Right lobe of liver (tissue), 6 donors: ENCODE data around the gene HOXB5. TPM values are rescaled to one million over a fixed set of nuclear protein-coding genes. Genes with fewer than 3 reads are reported as not detected.

Experiments
- ATAC-seq, 4 donors: fragments of 200-7000 bp; cut with Tn5 transposase; one replicate each; pipeline ENCODE4 v1.9.1; 2020; ENCODE audit warnings: mild to moderate bottlenecking in 4 of 4, moderate library complexity in 4 of 4
- DNase-seq, 3 donors: peaks; one replicate each; pipeline ENCODE4 v3.0.0-alpha.2; 2020
- H3K27ac ChIP-seq, 3 donors: fragments of 200-600 bp; one replicate each; pipeline ENCODE4 v1.8.0; 2022
- H3K27me3 ChIP-seq, 2 donors: fragments of 200-600 bp; one replicate each; pipeline ENCODE4 v1.8.0; 2022
- H3K36me3 ChIP-seq, 4 donors: fragments of 200-600 bp; sonication (generic) in 1 of 4; one replicate each; pipeline versions ENCODE4 v1.5.1 to v1.8.0; 2017 to 2022; ENCODE audit warnings: control low read depth in 1 of 4
- H3K4me1 ChIP-seq, 4 donors: fragments of 200-600 bp; sonication (generic) in 1 of 4; one replicate each; pipeline versions ENCODE4 v1.5.1 to v1.8.0; 2017 to 2022; ENCODE audit warnings: control low read depth in 1 of 4
- H3K4me3 ChIP-seq, 3 donors: fragments of 200-600 bp; one replicate each; pipeline ENCODE4 v1.8.0; 2022
- H3K9me3 ChIP-seq, 4 donors: fragments of 200-600 bp; sonication (generic) in 1 of 4; one replicate each; pipeline versions ENCODE4 v1.5.1 to v1.8.0; 2017 to 2022; ENCODE audit warnings: control low read depth in 1 of 4
- POLR2A ChIP-seq: fragments of 450-650 bp; IDR thresholded peaks from one replicate; pipeline ENCODE4 v1.6.1; 2017; ENCODE audit warnings: antibody characterized with exemption, mild to moderate bottlenecking
- WGBS: methylation state at CpG from one replicate; pipeline ENCODE4 v1.1.6; 2018; ENCODE audit warnings: low coverage, low lambda C conversion rate; ENCODE audit not compliant: insufficient coverage; ENCODE audit errors: missing lambda C conversion rate; 5-methylcytosine and 5-hydroxymethylcytosine counted together
- intact Hi-C, 2 donors: fragments of 100-400 bp; cut with DNase I; formaldehyde crosslinking; loops; one replicate each; pipeline versions ENCODE4 v1.11.2 to v1.14.1; 2022
- total RNA-seq, 6 experiments: library from RNA; depleted of rRNA in 2 of 6; stranded (reverse); fragments of >200 nt in 2 of 6; fragmentation: NEBNext Ultra II Directional in 3 of 6; extraction: Animal tissue kit (Norgen Biotek cat#: 25700) in 3 of 6; gene quantifications; one replicate each; pipeline versions ENCODE4 v1.1.0 to v1.2.4, GENCODE V29; 2016 to 2023
- TF ChIP-seq, protein P1 (sequence below), 4 donors: fragments of 200-600 bp in 3 of 4; fragments of 450-650 bp in 1 of 4; IDR thresholded peaks; one replicate each; pipeline versions ENCODE4 v1.5.1 to v1.8.0; 2016 to 2022; ENCODE audit warnings: antibody characterized with exemption in 4 of 4, mild to moderate bottlenecking in 2 of 4
- donor health status: DM: no; HTN: yes; CAD: no.
- donor health status: DM: no; HTN: no; CAD: no.
- donor health status: DM: no; HTN: no; CAD: no.
- donor health status: DM: no; HTN: yes; CAD: no.
- donor health status: DM: no; HTN: yes; CAD: no.

HOXB5 gene
- total RNA-seq, 6 experiments from 2014 or later: 0.11 to 0.29 (median 0.19) TPM; not detected in 1

DNA sequence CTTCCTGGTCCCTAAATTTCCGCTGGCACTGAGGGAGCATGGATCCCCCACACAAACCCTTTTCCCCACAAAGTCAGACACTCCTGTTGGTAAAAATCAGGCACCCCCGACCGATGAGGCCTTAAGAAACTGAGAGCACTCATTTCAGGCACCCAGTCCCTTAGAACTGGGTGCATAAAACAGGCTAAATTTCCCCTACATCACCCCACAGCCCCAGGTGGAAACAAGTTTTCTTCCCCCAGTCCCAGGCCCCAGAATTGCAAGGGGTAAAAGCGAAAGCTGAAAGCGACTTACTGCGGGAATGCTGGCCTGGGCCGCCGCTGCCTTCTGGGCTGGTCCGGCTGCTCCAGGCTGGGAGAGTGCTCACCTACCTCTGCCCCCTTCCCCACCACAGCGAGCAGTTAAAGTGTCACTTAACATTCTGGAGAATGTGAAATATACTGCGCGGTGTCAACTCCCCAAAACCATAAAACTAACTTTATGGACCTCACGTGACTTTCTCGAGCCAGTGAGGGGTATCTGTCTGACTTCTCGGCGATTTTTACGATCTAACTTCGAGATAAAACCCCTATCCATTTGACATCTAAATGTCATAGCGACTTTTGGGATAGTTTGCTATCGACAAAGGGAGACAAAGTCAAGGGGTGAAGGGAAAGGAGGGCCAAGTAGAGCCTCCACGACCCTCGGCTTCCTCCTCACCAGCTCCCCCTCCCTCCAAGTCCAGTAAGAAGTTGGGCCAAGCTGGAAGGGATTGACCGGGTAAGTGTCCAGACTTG is 3.6 kb downstream of the HOXB5 start, which contains the start of gene HOXB3:
HOXB3 (minus strand) TSS at position 411 of the 776 bp plus-strand sequence. CDS start 37,767 bp downstream, outside the sequence.
- H3K36me3 ChIP-seq: no peaks in the 10 kb centered on the region
- no peak for ATAC-seq
- peaks cover 0 to 47% of the 10 kb centered on the region in 2 donors for H3K27me3 ChIP-seq

DNA sequence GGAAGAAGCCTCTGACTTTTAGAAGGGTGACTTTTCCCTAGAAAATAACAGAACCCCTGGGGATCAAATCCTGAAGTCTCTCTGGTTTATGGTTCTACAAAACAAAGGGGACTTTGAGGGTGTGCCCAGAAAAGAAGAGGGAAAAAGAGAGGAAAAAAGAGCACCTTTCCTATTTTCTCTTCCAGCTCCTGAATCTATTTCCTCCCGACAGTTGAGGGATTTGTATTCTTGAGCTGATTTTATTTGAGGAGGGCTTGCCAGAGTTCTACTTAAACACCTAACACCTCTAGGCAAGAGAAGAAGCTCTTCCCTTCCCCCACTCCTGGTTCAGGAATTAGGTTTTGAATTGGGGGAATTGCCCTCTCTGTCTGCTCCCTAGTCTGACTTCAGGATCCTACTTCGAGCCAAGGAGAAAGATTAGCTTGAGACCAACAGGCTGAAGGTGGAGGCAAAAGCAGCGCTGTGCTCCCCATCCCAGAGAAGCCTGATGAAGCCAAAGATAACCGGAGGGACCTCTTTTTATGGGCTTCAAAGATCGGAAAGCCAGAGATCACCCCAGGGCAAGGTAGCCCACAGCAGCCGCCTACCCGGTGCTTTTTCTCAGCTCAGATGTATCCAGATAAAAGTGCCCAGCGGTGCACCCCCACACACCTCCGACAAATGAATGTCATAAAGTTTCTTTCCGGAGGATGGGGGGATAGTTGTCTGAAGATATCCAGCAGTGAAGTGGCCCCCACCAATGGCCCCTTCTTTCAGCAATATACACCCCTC is 4.3 kb downstream of the HOXB5 start:
- Histone ChIP-seq H3K27me3 (peaks cover 0 to 45% of the 10 kb centered on the region in 2 donors), H3K4me1 (peaks cover 0 to 13% (median 4%) of the 10 kb centered on the region in 4 donors), H3K36me3 (no peaks in the 10 kb centered on the region), H3K4me3 (no peak overlapping the region), H3K9me3 (no peaks in the 10 kb centered on the region), H3K27ac (no peak overlapping the region)
- TF ChIP-seq POLR2A: no peak
- TF ChIP-seq, protein P1, sequence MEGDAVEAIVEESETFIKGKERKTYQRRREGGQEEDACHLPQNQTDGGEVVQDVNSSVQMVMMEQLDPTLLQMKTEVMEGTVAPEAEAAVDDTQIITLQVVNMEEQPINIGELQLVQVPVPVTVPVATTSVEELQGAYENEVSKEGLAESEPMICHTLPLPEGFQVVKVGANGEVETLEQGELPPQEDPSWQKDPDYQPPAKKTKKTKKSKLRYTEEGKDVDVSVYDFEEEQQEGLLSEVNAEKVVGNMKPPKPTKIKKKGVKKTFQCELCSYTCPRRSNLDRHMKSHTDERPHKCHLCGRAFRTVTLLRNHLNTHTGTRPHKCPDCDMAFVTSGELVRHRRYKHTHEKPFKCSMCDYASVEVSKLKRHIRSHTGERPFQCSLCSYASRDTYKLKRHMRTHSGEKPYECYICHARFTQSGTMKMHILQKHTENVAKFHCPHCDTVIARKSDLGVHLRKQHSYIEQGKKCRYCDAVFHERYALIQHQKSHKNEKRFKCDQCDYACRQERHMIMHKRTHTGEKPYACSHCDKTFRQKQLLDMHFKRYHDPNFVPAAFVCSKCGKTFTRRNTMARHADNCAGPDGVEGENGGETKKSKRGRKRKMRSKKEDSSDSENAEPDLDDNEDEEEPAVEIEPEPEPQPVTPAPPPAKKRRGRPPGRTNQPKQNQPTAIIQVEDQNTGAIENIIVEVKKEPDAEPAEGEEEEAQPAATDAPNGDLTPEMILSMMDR (IDR thresholded peaks at IDR 0.05): no peak
- DNase-seq (no peak), ATAC-seq (no peak)
- 16% methylated on average over 5 of the region's 10 CpGs for WGBS
- intact Hi-C loops: no loop called here

More for the DNA sequence above, 3.6 kb downstream of the HOXB5 start, which contains the start of gene HOXB3:
- Histone ChIP-seq H3K27ac (no peak within 1 kb of the TSS), H3K4me3 (no peak within 1 kb of the TSS), H3K4me1 (peaks cover 0 to 13% (median 4%) of the 10 kb centered on the region in 4 donors), H3K9me3 (no peaks in the 10 kb centered on the region)
- DNase-seq: no peak
- TF ChIP-seq POLR2A: no peak
- TF ChIP-seq, protein P1 (IDR thresholded peaks at IDR 0.05): no peak
- 36% methylated on average over 16 of the region's 23 CpGs for WGBS
- intact Hi-C loops: no loop called here

DNA sequence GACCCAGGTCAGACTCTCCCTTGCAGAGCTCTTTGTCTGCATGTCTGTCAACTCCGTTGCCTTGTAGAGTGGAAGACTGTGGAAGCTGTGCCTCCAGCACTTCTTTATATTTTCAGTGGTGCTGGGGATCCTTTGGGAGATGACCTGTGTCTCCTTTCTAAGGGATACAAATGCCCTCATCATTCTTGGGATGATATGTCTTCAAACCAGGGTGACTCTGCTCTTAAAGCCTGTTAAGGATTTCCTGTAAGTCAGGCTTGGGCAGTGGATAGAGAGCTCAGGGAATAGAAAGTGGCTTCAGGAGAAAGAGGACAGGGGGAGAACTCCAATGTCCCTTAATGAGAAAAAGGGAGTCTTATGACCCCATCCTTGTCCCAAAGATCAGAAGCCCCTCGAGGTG is 5.1 kb downstream of the HOXB5 start:
- ATAC-seq: no peak
- Histone ChIP-seq H3K9me3 (no peaks in the 10 kb centered on the region), H3K27me3 (peaks cover 0 to 44% of the 10 kb centered on the region in 2 donors), H3K4me3 (no peak overlapping the region), H3K4me1 (peaks cover 0 to 13% (median 4%) of the 10 kb centered on the region in 4 donors), H3K36me3 (no peaks in the 10 kb centered on the region), H3K27ac (no peak overlapping the region)
- no peak for DNase-seq
- TF ChIP-seq POLR2A: no peak
- TF ChIP-seq, protein P1 (IDR thresholded peaks at IDR 0.05): no peak
- intact Hi-C loops: no loop called here
- 21% methylated on average over 1 of the region's 2 CpGs for WGBS

DNA sequence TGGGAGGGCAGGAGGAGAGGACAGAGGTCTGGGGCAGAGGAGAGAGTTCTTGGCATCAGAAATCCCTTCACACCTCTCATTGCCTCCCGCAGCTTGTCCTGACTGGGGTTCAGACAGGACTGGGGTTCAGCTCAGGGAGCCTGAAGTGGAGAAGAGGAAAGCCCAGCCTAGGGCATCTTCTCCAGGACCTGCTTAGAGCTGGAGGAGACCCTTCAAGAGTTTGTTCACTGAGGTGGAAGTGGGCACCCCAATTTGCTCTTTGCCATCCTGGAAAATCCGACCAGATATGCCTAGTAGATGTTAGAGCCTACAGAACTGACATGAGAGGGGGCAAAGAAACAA is 5.5 kb downstream of the HOXB5 start:
- no peak for DNase-seq
- no peak for ATAC-seq
- no peaks in the 10 kb centered on the region for H3K9me3 ChIP-seq
- H3K36me3 ChIP-seq: no peaks in the 10 kb centered on the region
- peaks cover 0 to 47% of the 10 kb centered on the region in 2 donors for H3K27me3 ChIP-seq
- 28% methylated on average over 2 of the region's 2 CpGs for WGBS
- H3K4me3 ChIP-seq: no peak overlapping the region
- no peak for TF ChIP-seq POLR2A
- TF ChIP-seq, protein P1 (IDR thresholded peaks at IDR 0.05): no peak
- H3K4me1 ChIP-seq: peaks cover 0 to 13% (median 4%) of the 10 kb centered on the region in 4 donors
- H3K27ac ChIP-seq: no peak overlapping the region
- intact Hi-C loops: no loop called here
